ENCODE measurements around the gene ATP2A3.

DNA sequence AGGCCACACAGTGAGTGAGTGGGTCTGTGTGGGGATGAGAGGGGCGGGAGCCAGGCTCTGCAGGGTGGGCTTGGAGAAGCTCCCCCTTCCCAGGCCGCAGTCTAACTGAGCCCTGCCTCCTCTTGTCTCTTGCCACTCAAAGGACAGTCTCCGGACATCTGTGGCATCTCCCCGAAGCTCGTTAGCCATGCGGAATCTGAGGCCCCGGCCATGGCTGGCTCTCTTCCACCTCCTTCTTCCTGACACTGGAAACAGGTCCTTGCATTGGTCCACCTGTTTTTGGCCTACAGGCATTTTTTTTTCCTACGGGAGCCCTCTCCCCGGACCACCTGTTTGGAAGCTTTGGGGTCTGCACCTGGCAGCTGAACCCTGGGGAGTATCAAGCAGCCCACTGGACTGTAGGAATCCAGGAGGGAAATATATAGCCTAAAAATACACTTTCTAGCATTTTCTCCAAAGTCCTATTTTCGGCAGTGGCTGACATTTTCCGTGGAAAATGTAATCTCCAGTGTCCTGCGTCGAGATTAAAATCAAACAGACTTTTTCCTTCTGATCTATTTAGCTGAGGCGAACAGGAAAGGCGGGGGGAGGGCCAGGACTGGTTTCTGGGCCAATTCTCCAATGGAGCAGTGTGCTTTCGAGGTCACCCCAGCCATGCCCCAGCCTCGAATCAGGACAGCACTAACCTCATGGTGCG lies 9.1 kb downstream of the ATP2A3 start:
- TF ChIP-seq, protein P1, sequence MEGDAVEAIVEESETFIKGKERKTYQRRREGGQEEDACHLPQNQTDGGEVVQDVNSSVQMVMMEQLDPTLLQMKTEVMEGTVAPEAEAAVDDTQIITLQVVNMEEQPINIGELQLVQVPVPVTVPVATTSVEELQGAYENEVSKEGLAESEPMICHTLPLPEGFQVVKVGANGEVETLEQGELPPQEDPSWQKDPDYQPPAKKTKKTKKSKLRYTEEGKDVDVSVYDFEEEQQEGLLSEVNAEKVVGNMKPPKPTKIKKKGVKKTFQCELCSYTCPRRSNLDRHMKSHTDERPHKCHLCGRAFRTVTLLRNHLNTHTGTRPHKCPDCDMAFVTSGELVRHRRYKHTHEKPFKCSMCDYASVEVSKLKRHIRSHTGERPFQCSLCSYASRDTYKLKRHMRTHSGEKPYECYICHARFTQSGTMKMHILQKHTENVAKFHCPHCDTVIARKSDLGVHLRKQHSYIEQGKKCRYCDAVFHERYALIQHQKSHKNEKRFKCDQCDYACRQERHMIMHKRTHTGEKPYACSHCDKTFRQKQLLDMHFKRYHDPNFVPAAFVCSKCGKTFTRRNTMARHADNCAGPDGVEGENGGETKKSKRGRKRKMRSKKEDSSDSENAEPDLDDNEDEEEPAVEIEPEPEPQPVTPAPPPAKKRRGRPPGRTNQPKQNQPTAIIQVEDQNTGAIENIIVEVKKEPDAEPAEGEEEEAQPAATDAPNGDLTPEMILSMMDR (IDR thresholded peaks at IDR 0.05): no peak
- TF ChIP-seq POLR2A (IDR thresholded peaks at IDR 0.05): no peak

All from transverse colon (tissue), 3 donors.